Measurements from ENCODE around the gene INAFM2.
A peak's percentile ranks its signal among the peaks of the same experiment; 100 is the strongest.

INAFM2 gene

DNA sequence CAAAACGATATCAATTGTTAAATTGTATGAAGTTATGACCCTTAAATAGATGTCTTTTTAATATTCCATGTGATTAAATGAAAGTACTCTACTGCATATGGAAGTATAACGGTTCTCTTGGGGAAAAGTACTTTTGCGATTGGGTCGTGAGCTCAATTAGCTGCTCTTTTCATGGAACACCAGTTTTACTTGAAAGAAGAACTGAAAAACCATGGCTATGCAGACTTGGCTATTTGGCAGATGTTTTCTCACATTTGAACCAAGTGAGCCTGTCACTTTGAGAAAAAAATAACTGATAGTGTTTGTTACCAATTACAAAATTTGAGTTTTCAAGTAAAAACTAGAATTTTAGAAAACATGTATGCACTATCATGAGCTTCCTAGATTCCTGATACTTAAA is 5.9 kb upstream of the INAFM2 start:
- TF ChIP-seq, protein P1, sequence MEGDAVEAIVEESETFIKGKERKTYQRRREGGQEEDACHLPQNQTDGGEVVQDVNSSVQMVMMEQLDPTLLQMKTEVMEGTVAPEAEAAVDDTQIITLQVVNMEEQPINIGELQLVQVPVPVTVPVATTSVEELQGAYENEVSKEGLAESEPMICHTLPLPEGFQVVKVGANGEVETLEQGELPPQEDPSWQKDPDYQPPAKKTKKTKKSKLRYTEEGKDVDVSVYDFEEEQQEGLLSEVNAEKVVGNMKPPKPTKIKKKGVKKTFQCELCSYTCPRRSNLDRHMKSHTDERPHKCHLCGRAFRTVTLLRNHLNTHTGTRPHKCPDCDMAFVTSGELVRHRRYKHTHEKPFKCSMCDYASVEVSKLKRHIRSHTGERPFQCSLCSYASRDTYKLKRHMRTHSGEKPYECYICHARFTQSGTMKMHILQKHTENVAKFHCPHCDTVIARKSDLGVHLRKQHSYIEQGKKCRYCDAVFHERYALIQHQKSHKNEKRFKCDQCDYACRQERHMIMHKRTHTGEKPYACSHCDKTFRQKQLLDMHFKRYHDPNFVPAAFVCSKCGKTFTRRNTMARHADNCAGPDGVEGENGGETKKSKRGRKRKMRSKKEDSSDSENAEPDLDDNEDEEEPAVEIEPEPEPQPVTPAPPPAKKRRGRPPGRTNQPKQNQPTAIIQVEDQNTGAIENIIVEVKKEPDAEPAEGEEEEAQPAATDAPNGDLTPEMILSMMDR (conservative IDR thresholded peaks at IDR 0.05; ENCODE audit: control insufficient read depth, insufficient read depth, low read depth, low read length), result no peak
- H3K4me3 ChIP-seq (ENCODE audit: control insufficient read depth, low read depth, low read length), result no peak overlapping the region
- no peak for DNase-seq (ENCODE audit: low read depth)

DNA sequence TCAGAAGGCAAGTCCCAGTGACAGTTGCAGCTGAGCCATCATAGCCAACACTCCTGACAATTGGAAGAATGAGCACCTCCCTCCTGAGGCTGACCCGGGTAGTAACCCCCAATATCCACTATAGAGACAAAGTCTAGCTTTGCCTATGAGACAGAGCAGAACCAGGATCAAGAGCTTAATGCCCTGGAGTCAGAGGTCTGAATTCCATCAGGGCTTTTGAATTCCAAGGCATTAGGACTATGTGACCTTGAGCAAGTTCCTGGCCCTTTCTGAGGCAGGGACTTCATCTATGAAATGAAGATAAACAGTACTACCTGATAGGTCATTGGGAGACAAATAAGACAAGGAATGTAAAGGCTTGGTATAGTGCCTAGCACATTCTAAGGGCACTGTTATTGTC is 3.1 kb upstream of the INAFM2 start:
- TF ChIP-seq, protein P1 (conservative IDR thresholded peaks at IDR 0.05; ENCODE audit: control insufficient read depth, insufficient read depth, low read depth, low read length), result no peak
- DNase-seq (ENCODE audit: low read depth), result no peak
- no peak overlapping the region for H3K4me3 ChIP-seq (ENCODE audit: control insufficient read depth, low read depth, low read length)

DNA sequence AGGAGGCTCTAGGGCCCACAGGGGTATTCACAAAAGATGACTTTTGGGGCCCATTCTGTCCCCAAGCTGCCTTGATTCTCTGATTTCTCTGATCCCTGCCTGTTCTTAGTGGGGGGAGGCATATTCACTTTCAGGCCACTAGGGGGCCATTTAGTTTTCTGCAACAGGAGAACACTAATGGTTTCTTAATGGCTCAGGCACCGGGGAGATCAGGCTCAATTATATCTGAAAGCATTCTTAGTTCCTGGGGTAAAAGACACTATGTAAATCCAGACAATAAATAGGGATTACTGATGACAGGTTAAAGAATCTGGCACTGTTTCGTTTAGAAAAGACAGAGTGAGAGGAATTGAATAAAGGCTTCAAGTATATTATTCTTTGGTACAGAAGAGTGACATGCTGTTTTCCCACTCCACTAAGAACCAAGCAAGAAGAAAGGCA is 2.5 kb upstream of the INAFM2 start:
- TF ChIP-seq, protein P1 (conservative IDR thresholded peaks at IDR 0.05; ENCODE audit: control insufficient read depth, insufficient read depth, low read depth, low read length), result peak; percentile 92
- DNase-seq (ENCODE audit: low read depth), result peak; percentile 65
- no peak overlapping the region for H3K4me3 ChIP-seq (ENCODE audit: control insufficient read depth, low read depth, low read length)

DNA sequence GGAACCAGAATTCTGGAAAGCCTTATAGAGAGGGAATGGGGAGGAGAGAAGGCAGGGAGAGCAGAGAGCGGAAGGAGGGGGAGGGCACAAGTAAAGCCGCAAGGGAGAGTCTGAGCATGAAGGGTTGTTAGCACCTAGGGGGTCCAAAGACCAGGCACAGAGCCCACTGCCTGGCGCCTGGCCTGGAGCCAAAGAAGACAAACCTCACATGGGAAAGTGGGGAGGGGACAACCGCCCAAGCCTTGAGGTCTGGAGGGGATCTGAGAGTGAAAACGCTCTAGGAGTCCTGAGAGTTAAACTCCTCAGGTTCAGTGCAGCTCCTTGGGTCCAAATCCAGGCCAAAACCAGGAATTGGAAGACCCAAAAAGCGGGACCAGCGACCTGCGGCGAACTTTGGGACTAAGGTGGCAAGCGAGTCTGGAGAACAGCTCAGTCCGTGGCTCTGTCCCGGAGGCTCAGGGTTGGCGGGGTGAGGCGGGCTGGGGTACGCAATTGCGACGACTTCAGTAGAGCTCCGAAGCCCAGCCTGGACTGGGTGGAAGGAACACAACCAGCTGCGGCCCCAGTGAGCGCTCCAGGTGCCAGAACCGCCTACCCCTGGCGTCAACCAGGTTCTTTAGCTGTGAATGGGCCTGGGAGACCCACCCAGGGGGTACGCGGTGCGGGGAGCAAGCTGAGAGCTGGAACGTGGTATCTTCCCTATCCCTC is 807 bp upstream of the INAFM2 start:
- no peak for DNase-seq (ENCODE audit: low read depth)
- TF ChIP-seq, protein P1 (conservative IDR thresholded peaks at IDR 0.05; ENCODE audit: control insufficient read depth, insufficient read depth, low read depth, low read length), result no peak
- H3K4me3 ChIP-seq (ENCODE audit: control insufficient read depth, low read depth, low read length), result peak overlapping the region; percentile 34

DNA sequence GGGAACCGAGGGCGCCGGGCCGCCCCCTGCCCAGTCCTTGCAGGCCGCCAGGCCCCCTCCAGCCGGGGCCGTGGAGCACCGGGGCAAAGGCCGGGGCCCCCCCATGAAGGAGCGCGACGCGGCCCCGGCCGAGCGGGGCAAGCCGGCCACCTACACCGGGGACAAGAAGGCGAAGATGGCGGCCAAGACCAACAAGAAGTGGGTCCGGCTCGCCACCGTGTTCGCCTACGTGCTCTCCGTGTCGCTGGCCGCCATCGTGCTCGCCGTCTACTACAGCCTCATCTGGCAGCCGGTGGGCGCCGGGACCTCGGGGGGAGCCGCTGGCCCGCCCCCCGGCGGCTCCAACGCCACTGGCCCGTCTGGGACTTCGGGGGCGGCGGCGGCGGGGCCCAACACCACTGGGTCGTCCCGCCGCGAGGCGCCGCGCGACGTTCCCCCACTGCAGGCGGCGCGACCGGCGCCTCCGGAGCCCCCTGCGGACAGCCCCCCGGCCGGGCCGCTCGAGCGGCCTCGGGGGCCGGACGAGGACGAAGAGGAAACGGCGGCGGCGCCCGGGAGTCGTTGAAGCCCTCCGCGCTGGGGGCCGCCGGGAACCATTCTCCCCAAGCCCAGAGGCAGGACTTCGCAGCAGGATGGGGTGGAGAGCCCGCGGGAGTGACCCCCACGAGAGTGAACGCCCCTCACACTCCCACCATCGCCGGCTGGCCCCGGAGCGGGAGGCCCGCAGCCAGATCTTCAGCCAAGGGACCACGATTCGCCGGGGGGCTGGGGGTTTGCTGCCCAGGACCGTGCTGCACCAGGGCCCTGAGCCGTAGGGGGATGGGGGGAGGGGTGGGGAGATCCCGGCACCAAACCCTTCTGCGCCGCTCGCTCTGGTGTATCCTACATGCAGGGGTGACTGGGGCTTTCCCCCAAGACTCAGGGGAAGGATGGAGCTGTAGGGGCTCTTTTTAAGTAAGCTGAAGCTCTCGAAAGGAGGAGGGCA is 753 bp downstream of the INAFM2 start:
- peak overlapping the region; percentile 55 for H3K4me3 ChIP-seq (ENCODE audit: control insufficient read depth, low read depth, low read length)
- TF ChIP-seq, protein P1 (conservative IDR thresholded peaks at IDR 0.05; ENCODE audit: control insufficient read depth, insufficient read depth, low read depth, low read length), result no peak
- no peak for DNase-seq (ENCODE audit: low read depth)

DNA sequence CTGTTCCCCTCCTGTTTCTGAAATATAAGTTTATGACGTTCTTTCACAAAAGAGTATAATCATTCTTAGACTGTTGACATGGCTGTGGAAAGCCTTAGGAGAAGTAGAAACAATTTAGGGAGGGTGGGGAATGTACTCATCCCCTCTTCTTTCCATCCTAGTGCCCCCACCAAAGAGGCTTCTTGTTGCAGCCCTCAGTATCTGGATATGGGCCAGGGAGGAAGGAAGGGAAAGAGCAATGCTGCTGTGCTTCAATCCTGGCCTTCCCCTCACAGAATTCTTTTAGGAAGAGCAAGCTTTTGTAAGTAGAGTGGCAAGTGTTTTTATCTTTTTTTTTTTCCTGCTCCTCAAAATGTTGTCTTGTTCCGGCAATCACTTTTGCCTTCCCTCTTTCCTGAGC is 1.7 kb downstream of the INAFM2 start:
- TF ChIP-seq, protein P1 (conservative IDR thresholded peaks at IDR 0.05; ENCODE audit: control insufficient read depth, insufficient read depth, low read depth, low read length), result no peak
- no peak for DNase-seq (ENCODE audit: low read depth)
- no peak overlapping the region for H3K4me3 ChIP-seq (ENCODE audit: control insufficient read depth, low read depth, low read length)
